IMR-90 (cell line): Measurements from ENCODE around the gene AAK1. TPM values are rescaled to one million over a fixed set of nuclear protein-coding genes. Genes with fewer than 3 reads are reported as not detected.
A peak's percentile ranks its signal among the peaks of the same experiment; 100 is the strongest.

ENCODE experiments used
- ATAC-seq: fragments of 200-7000 bp; cut with Tn5 transposase; 2 replicates; pipeline ENCODE4 v1.9.1; 2020; ENCODE audit warnings: low read depth, mild to moderate bottlenecking, moderate library complexity
- BruUV-seq: library from RNA; stranded (reverse); fragments of 400-500 nt; replicated peaks from 2 replicates; lab custom pipeline; 2021; lab: Mats Ljungman, UMichigan
- CTCF ChIA-PET: fragments of 300-600 bp; formaldehyde crosslinking; extraction: SDS; loops from one replicate; lab custom pipeline; 2021; ENCODE audit warnings: antibody characterized with exemption; lab: Yijun Ruan, JAX
- POLR2A ChIA-PET: fragments of 300-600 bp; sonication (Branson Sonifier 250); formaldehyde crosslinking; loops from one replicate; lab custom pipeline; 2022; ENCODE audit warnings: antibody characterized with exemption; ENCODE audit not compliant: unreplicated experiment; lab: Charles Lee
- DNase-seq: peaks from one replicate; pipeline ENCODE4 v3.0.0; 2013
- H2AFZ ChIP-seq: replicated peaks from 2 replicates; pipeline ENCODE3; 2013; ENCODE audit warnings: low read length, mild to moderate bottlenecking; ENCODE audit not compliant: poor library complexity
- H2AK5ac ChIP-seq: 2 replicates; pipeline ENCODE4 v1.6.1; 2013; ENCODE audit warnings: low read depth, low read length, inconsistent platforms
- H2AK9ac ChIP-seq: replicated peaks from 2 replicates; pipeline ENCODE3; 2013; ENCODE audit warnings: mild to moderate bottlenecking, low read depth, low read length, moderate library complexity; ENCODE audit not compliant: poor library complexity
- H2BK120ac ChIP-seq: 2 replicates; pipeline ENCODE4 v1.6.1; 2013; ENCODE audit warnings: low read depth, low read length, inconsistent platforms
- H2BK15ac ChIP-seq: 3 replicates; pipeline ENCODE4 v1.6.1; 2013; ENCODE audit warnings: low read depth, low read length, inconsistent platforms
- H2BK20ac ChIP-seq: 2 replicates; pipeline ENCODE4 v1.6.1; 2013; ENCODE audit warnings: low read depth, mild to moderate bottlenecking, inconsistent platforms, low read length, moderate library complexity
- H2BK5ac ChIP-seq: 2 replicates; pipeline ENCODE4 v1.6.1; 2013; ENCODE audit warnings: mild to moderate bottlenecking, low read depth, low read length, inconsistent platforms; ENCODE audit not compliant: poor library complexity, severe bottlenecking
- H3K14ac ChIP-seq: replicated peaks from 2 replicates; pipeline ENCODE4 v1.6.1; 2013; ENCODE audit warnings: low read depth, low read length, inconsistent platforms
- H3K18ac ChIP-seq: 2 replicates; pipeline ENCODE4 v1.6.1; 2013; ENCODE audit warnings: low read depth, low read length, control low read depth
- H3K23ac ChIP-seq: 2 replicates; pipeline ENCODE4 v1.6.1; 2013; ENCODE audit warnings: low read depth, low read length, inconsistent platforms
- H3K27ac ChIP-seq: 2 replicates; pipeline ENCODE4 v1.5.1; 2013; ENCODE audit warnings: mild to moderate bottlenecking, control low read depth, low read length; ENCODE audit not compliant: insufficient read depth
- H3K27me3 ChIP-seq: 2 replicates; pipeline ENCODE4 v1.6.1; 2013; ENCODE audit warnings: low read length; ENCODE audit not compliant: control insufficient read depth, insufficient read depth
- H3K36me3 ChIP-seq: 2 replicates; pipeline ENCODE4 v1.6.1; 2013; ENCODE audit warnings: low read length, mixed read lengths; ENCODE audit not compliant: control insufficient read depth, insufficient read depth
- H3K4ac ChIP-seq: 2 replicates; pipeline ENCODE4 v1.6.1; 2013; ENCODE audit warnings: low read depth, low read length, inconsistent platforms
- H3K4me1 ChIP-seq: 2 replicates; pipeline ENCODE4 v1.6.1; 2013; ENCODE audit warnings: low read length, mixed read lengths; ENCODE audit not compliant: control insufficient read depth, insufficient read depth
- H3K4me2 ChIP-seq: 2 replicates; pipeline ENCODE4 v1.6.1; 2013; ENCODE audit warnings: low read depth, mild to moderate bottlenecking, control low read depth, low read length, moderate library complexity
- H3K4me3 ChIP-seq: 2 replicates; pipeline ENCODE4 v1.5.1; 2013; ENCODE audit warnings: low read depth, mild to moderate bottlenecking, control low read depth, low read length, moderate library complexity; ENCODE audit not compliant: insufficient read depth
- H3K56ac ChIP-seq: 2 replicates; pipeline ENCODE4 v1.6.1; 2013; ENCODE audit warnings: low read length, inconsistent platforms; ENCODE audit not compliant: insufficient read depth; ENCODE audit errors: extremely low read depth
- H3K79me1 ChIP-seq, 2 experiments: 2 replicates each; pipeline ENCODE4 v1.6.1; 2013; ENCODE audit warnings: low read length in 2 of 2, inconsistent platforms in 1 of 2, low read depth in 1 of 2
- H3K9ac ChIP-seq: 2 replicates; pipeline ENCODE4 v1.6.1; 2013; ENCODE audit warnings: low read depth, low read length, control low read depth
- H3K9me1 ChIP-seq: 2 replicates; pipeline ENCODE4 v1.6.1; 2013; ENCODE audit warnings: low read length, inconsistent platforms; ENCODE audit not compliant: insufficient read depth
- H3K9me3 ChIP-seq: 2 replicates; pipeline ENCODE4 v1.6.1; 2013; ENCODE audit warnings: low read length; ENCODE audit not compliant: control insufficient read depth, insufficient read depth
- H4K20me1 ChIP-seq: 2 replicates; pipeline ENCODE4 v1.6.1; 2013; ENCODE audit warnings: low read length, inconsistent platforms; ENCODE audit not compliant: insufficient read depth
- H4K5ac ChIP-seq: 2 replicates; pipeline ENCODE4 v1.6.1; 2013; ENCODE audit warnings: mild to moderate bottlenecking, low read depth, low read length, control low read depth
- H4K8ac ChIP-seq, 2 experiments: 2 replicates each; pipeline ENCODE4 v1.6.1; 2013; ENCODE audit warnings: low read depth in 2 of 2, low read length in 2 of 2, control low read depth in 1 of 2, inconsistent platforms in 1 of 2
- H4K91ac ChIP-seq: 2 replicates; pipeline ENCODE4 v1.6.1; 2013; ENCODE audit warnings: low read depth, low read length, inconsistent platforms; ENCODE audit not compliant: insufficient read depth
- BHLHE40 ChIP-seq: fragments of 150-350 bp; IDR thresholded peaks from 2 replicates; pipeline ENCODE4 v1.6.1; 2016; ENCODE audit warnings: mild to moderate bottlenecking, low read depth, low read length
- CEBPB ChIP-seq: IDR thresholded peaks from 2 replicates; pipeline ENCODE4 v1.6.1; 2012; ENCODE audit warnings: low read depth, low read length, improper control_type of control experiment
- CHD1 ChIP-seq: IDR thresholded peaks from 2 replicates; pipeline ENCODE4 v1.6.1; 2012; ENCODE audit warnings: low read depth, low read length, improper control_type of control experiment
- FOS ChIP-seq: fragments of 150-350 bp; IDR thresholded peaks from 2 replicates; pipeline ENCODE4 v1.6.1; 2016; ENCODE audit warnings: low read depth, low read length
- MAFK ChIP-seq: IDR thresholded peaks from 2 replicates; pipeline ENCODE4 v1.6.1; 2012; ENCODE audit warnings: low read depth, low read length, improper control_type of control experiment
- MAZ ChIP-seq: IDR thresholded peaks from 2 replicates; pipeline ENCODE4 v1.6.1; 2012; ENCODE audit warnings: low read depth, mild to moderate bottlenecking, low read length, improper control_type of control experiment, moderate library complexity, borderline replicate concordance
- MXI1 ChIP-seq: IDR thresholded peaks from 2 replicates; pipeline ENCODE4 v1.6.1; 2012; ENCODE audit warnings: low read depth, mild to moderate bottlenecking, low read length, moderate library complexity, borderline replicate concordance
- NFE2L2 ChIP-seq: fragments of 150-350 bp; IDR thresholded peaks from 2 replicates; pipeline ENCODE4 v1.6.1; 2016; ENCODE audit warnings: low read depth, mild to moderate bottlenecking, low read length
- POLR2A ChIP-seq: IDR thresholded peaks from 2 replicates; pipeline ENCODE4 v1.6.1; 2012; ENCODE audit warnings: mild to moderate bottlenecking, low read depth, low read length
- RAD21 ChIP-seq: IDR thresholded peaks from 2 replicates; pipeline ENCODE4 v1.6.1; 2012; ENCODE audit warnings: low read length, improper control_type of control experiment
- RCOR1 ChIP-seq: IDR thresholded peaks from 2 replicates; pipeline ENCODE4 v1.6.1; 2012; ENCODE audit warnings: mild to moderate bottlenecking, low read length, improper control_type of control experiment; ENCODE audit not compliant: insufficient replicate concordance
- RFX5 ChIP-seq: IDR thresholded peaks from 2 replicates; pipeline ENCODE4 v1.8.0; 2012; ENCODE audit warnings: low read depth, mild to moderate bottlenecking, low read length, moderate library complexity
- SMC3 ChIP-seq: fragments of 150-350 bp; IDR thresholded peaks from 2 replicates; pipeline ENCODE4 v1.6.1; 2016; ENCODE audit warnings: low read depth, mild to moderate bottlenecking, antibody characterized with exemption, low read length, moderate library complexity
- WGBS, 2 experiments: methylation state at CpG; one replicate each; pipeline versions ENCODE4 v1.1.5 to v1.1.7; 2013; ENCODE audit warnings: missing lambda C conversion rate in 2 of 2; ENCODE audit not compliant: insufficient read length in 1 of 2; ENCODE audit errors: extremely low coverage in 2 of 2; 5-methylcytosine and 5-hydroxymethylcytosine counted together
- dilution Hi-C: fragments of 300-500 bp; cut with HindIII; formaldehyde crosslinking; loops from one replicate; pipeline ENCODE4 v1.14.3; 2018; ENCODE audit warnings: low sequenced_read_pairs; ENCODE audit not compliant: unreplicated experiment
- in situ Hi-C: fragments of 300-500 bp; cut with MboI; formaldehyde crosslinking; loops from 3 replicates; pipeline ENCODE4 v1.14.3; 2019; ENCODE audit warnings: low sequenced_read_pairs, inconsistent platforms, mixed read lengths
- intact Hi-C: fragments of 100-400 bp; cut with micrococcal nuclease; formaldehyde crosslinking; loops from 2 replicates; pipeline ENCODE4 v1.10.0; 2022
- polyA plus RNA-seq, 3 experiments: library from polyadenylated mRNA; depleted of rRNA; stranded (reverse); fragments of >200 nt; gene quantifications; 2 replicates each; pipeline ENCODE4 v1.2.3, GENCODE V29; 2012; ENCODE audit warnings: low replicate concordance in 1 of 3
- total RNA-seq: library from RNA; depleted of rRNA; stranded (reverse); fragments of >200 nt; gene quantifications from 2 replicates; pipeline ENCODE4 v1.2.3, GENCODE V29; 2012
- TF ChIP-seq, protein P1 (sequence below): fragments of 150-350 bp; IDR thresholded peaks from 2 replicates; pipeline ENCODE4 v1.6.1; 2016; ENCODE audit warnings: low read depth, mild to moderate bottlenecking, low read length, moderate library complexity, borderline replicate concordance
- TF ChIP-seq, protein P2 (sequence below): fragments of 150-350 bp; IDR thresholded peaks from 2 replicates; pipeline ENCODE4 v1.6.1; 2017; ENCODE audit warnings: mild to moderate bottlenecking, antibody characterized with exemption, low read length, low read depth
- TF ChIP-seq, protein P3 (sequence below): conservative IDR thresholded peaks from 2 replicates; pipeline ENCODE4 v1.5.1; 2012; ENCODE audit warnings: mild to moderate bottlenecking, low read depth, low read length, improper control_type of control experiment

AAK1 gene
- total and polyA plus RNA-seq, 2 of the 4 experiments (the other 2 are of a cell fraction): 21.9 to 26.5 TPM

DNA sequence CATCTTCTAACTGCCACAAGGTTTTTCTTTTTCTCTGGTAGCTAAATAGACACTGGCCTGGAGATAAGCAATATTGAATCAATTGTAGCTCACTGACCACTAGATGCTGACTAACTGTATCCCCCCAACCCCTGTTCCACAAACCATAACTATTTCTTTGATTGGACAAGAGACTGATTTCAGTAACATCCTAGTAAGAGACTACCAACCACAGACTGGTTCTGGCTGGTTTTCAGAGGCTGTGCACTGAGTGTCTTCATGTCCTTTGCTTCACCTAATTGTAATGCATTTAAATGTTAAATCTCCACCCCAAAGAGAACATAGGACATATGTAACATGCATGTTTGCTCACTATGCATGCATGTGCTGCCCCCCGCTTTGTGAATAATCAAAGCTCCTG, 3.2 kb upstream of the AAK1 start:
- dilution Hi-C loops: no loop called here
- Histone ChIP-seq H4K8ac (no peak overlapping the region), H3K9me1 (no peaks in the 10 kb centered on the region), H3K4me2 (no peak overlapping the region), H2AK9ac (no peak overlapping the region), H4K91ac (no peak overlapping the region), H3K27me3 (no peaks in the 10 kb centered on the region), H3K56ac (no peak overlapping the region), H2AK5ac (peak overlapping the region; percentile 0; the same call in 1 of the 2 replicates), H3K9me3 (no peaks in the 10 kb centered on the region), H3K36me3 (no peaks in the 10 kb centered on the region), H4K20me1 (peaks cover 6% of the 10 kb centered on the region), H3K4ac (no peak overlapping the region), H3K14ac (no peak overlapping the region; the same call in 1 of the 2 replicates), H2AFZ (no peak overlapping the region), H3K4me1 (peaks cover 2% of the 10 kb centered on the region; the same call in 1 of the 2 replicates), H2BK15ac (no peak overlapping the region), H3K27ac (no peak overlapping the region), H3K4me3 (no peak overlapping the region), H3K18ac (no peak overlapping the region), H2BK5ac (no peak overlapping the region), H2BK120ac (no peak overlapping the region), H2BK20ac (no peak overlapping the region; the same call in 1 of the 2 replicates), H4K5ac (no peak overlapping the region), H3K9ac (no peak overlapping the region), H3K23ac (no peak overlapping the region), H3K79me1 (peaks cover 9 to 29% of the 10 kb centered on the region in 2 experiments; a peak in 3 of 4 replicates)
- intact Hi-C loops: no loop called here
- DNase-seq (no peak), ATAC-seq (no peak)
- TF ChIP-seq RFX5 (no peak), BHLHE40 (no peak), CHD1 (no peak), RCOR1 (no peak), SMC3 (no peak), FOS (no peak), RAD21 (no peak), MXI1 (no peak), MAFK (no peak), NFE2L2 (no peak), POLR2A (no peak), CEBPB (no peak), MAZ (no peak)
- TF ChIP-seq, protein P1, sequence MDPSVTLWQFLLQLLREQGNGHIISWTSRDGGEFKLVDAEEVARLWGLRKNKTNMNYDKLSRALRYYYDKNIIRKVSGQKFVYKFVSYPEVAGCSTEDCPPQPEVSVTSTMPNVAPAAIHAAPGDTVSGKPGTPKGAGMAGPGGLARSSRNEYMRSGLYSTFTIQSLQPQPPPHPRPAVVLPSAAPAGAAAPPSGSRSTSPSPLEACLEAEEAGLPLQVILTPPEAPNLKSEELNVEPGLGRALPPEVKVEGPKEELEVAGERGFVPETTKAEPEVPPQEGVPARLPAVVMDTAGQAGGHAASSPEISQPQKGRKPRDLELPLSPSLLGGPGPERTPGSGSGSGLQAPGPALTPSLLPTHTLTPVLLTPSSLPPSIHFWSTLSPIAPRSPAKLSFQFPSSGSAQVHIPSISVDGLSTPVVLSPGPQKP: no peak
- TF ChIP-seq, protein P2, sequence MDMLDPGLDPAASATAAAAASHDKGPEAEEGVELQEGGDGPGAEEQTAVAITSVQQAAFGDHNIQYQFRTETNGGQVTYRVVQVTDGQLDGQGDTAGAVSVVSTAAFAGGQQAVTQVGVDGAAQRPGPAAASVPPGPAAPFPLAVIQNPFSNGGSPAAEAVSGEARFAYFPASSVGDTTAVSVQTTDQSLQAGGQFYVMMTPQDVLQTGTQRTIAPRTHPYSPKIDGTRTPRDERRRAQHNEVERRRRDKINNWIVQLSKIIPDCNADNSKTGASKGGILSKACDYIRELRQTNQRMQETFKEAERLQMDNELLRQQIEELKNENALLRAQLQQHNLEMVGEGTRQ: no peak
- TF ChIP-seq, protein P3, sequence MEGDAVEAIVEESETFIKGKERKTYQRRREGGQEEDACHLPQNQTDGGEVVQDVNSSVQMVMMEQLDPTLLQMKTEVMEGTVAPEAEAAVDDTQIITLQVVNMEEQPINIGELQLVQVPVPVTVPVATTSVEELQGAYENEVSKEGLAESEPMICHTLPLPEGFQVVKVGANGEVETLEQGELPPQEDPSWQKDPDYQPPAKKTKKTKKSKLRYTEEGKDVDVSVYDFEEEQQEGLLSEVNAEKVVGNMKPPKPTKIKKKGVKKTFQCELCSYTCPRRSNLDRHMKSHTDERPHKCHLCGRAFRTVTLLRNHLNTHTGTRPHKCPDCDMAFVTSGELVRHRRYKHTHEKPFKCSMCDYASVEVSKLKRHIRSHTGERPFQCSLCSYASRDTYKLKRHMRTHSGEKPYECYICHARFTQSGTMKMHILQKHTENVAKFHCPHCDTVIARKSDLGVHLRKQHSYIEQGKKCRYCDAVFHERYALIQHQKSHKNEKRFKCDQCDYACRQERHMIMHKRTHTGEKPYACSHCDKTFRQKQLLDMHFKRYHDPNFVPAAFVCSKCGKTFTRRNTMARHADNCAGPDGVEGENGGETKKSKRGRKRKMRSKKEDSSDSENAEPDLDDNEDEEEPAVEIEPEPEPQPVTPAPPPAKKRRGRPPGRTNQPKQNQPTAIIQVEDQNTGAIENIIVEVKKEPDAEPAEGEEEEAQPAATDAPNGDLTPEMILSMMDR: no peak
- CTCF ChIA-PET: interaction anchor here (0.7 to 1.2 kb wide), 3 partner anchors 17 to 86 kb away, joined by 3 read pairs; no protein-coding TSS in a partner anchor
- 100% methylated on average over 1 of the region's 1 CpG; no CpG with 5 or more reads in 1 of the 2 experiments for WGBS, 2 experiments
- POLR2A ChIA-PET: no interaction called here
- no TSS peak for BruUV-seq
- in situ Hi-C loops: no loop called here
